Fibroblast of lung (primary cell): Measurements from ENCODE around the gene DENND11.

ENCODE experiments used
- CTCF ChIP-seq, 2 donors: IDR thresholded peaks in 1 of 2; conservative IDR thresholded peaks in 1 of 2; 1 replicate in 1 of 2; 2 replicates in 1 of 2; pipeline ENCODE4 v1.5.1; 2011 to 2012; ENCODE audit warnings: low read length in 2 of 2, control low read depth in 1 of 2, inconsistent platforms in 1 of 2, low read depth in 1 of 2, mild to moderate bottlenecking in 1 of 2
- EZH2 ChIP-seq: IDR thresholded peaks from 2 replicates; pipeline ENCODE4 v1.5.1; 2012; ENCODE audit warnings: low read length, control low read depth, mild to moderate bottlenecking; ENCODE audit errors: missing control alignments

- TF ChIP-seq CTCF (conservative IDR thresholded peaks at IDR 0.05 in 1 of 2, IDR thresholded peaks at IDR 0.05 in 1 of 2; ENCODE audit: low read depth in 1 of 2, low read length in 2 of 2): no peak
- no peak for TF ChIP-seq EZH2
Observed at GRCh38 chr7:141729020-141729419, 27.1 kb upstream of the DENND11 start.
